ENCODE measurements around the gene GOSR1.
"Not testable (repeated sequence)": the region's sequence is repeated elsewhere in the genome, so short reads cannot be mapped to it uniquely, and the experiment has no call there.

GOSR1 gene

GRCh38 chr17:30566516-30567225 is 89.5 kb downstream of the GOSR1 start:
- POLR2A ChIA-PET; H3K9me3 ChIP-seq (ENCODE audit: control extremely low read depth in 1 of 5, control insufficient read depth in 4 of 5, insufficient read depth in 2 of 5, low read depth in 1 of 5, low read length in 4 of 5); DNase-seq; H3K4me3 ChIP-seq (ENCODE audit: control insufficient read depth in 1 of 7, extremely low read depth in 1 of 7, insufficient read depth in 4 of 7, low read depth in 2 of 7, low read length in 6 of 7); H3K27ac ChIP-seq (ENCODE audit: insufficient read depth in 1 of 2, low read depth in 1 of 2, low read length in 2 of 2, poor library complexity in 1 of 2, severe bottlenecking in 2 of 2); H3K36me3 ChIP-seq (ENCODE audit: control insufficient read depth in 4 of 4, insufficient read depth in 4 of 4, low read length in 3 of 4); H3K27me3 ChIP-seq (replicated peaks in 2 of 5; ENCODE audit: control insufficient read depth in 4 of 5, insufficient read depth in 5 of 5, low read length in 4 of 5): not testable (repeated sequence)
- WGBS (ENCODE audit: insufficient coverage), result 98% methylated on average over 7 of the region's 10 CpGs
- CTCF ChIA-PET, result interaction anchor here (0.9 kb wide), 1 partner anchor 19 kb away, joined by 3 read pairs; no protein-coding TSS in a partner anchor
- peaks cover 0 to 33% (median 19%) of the 10 kb centered on the region in 4 experiments for H3K4me1 ChIP-seq (ENCODE audit: control extremely low read depth in 1 of 4, control insufficient read depth in 4 of 4, insufficient read depth in 4 of 4, low read length in 3 of 4)

GRCh38 chr17:30567231-30568116 is 90.3 kb downstream of the GOSR1 start:
- no peak overlapping the region for H3K4me3 ChIP-seq (ENCODE audit: control insufficient read depth in 1 of 7, extremely low read depth in 1 of 7, insufficient read depth in 4 of 7, low read depth in 2 of 7, low read length in 6 of 7)
- H3K27ac ChIP-seq (ENCODE audit: insufficient read depth in 1 of 2, low read depth in 1 of 2, low read length in 2 of 2, poor library complexity in 1 of 2, severe bottlenecking in 2 of 2), result no peak overlapping the region
- no peak for DNase-seq
- H3K4me1 ChIP-seq (ENCODE audit: control extremely low read depth in 1 of 4, control insufficient read depth in 4 of 4, insufficient read depth in 4 of 4, low read length in 3 of 4), result peaks cover 0 to 33% (median 19%) of the 10 kb centered on the region in 4 experiments
- ChIA-PET POLR2A (no interaction called here), CTCF (interaction anchor here (1.2 kb wide), 1 partner anchor 231 kb away, joined by 3 read pairs; no protein-coding TSS in a partner anchor)
- H3K27me3 ChIP-seq (replicated peaks in 2 of 5; ENCODE audit: control insufficient read depth in 4 of 5, insufficient read depth in 5 of 5, low read length in 4 of 5), result no peaks in the 10 kb centered on the region
- no peaks in the 10 kb centered on the region for H3K36me3 ChIP-seq (ENCODE audit: control insufficient read depth in 4 of 4, insufficient read depth in 4 of 4, low read length in 3 of 4)
- 93% methylated on average over 15 of the region's 17 CpGs for WGBS (ENCODE audit: insufficient coverage)
- H3K9me3 ChIP-seq (ENCODE audit: control extremely low read depth in 1 of 5, control insufficient read depth in 4 of 5, insufficient read depth in 2 of 5, low read depth in 1 of 5, low read length in 4 of 5), result no peaks in the 10 kb centered on the region

GRCh38 chr17:30568117-30568430 is 90.9 kb downstream of the GOSR1 start:
- Histone ChIP-seq H3K4me3 (ENCODE audit: control insufficient read depth in 1 of 7, extremely low read depth in 1 of 7, insufficient read depth in 4 of 7, low read depth in 2 of 7, low read length in 6 of 7) (no peak overlapping the region), H3K27ac (ENCODE audit: insufficient read depth in 1 of 2, low read depth in 1 of 2, low read length in 2 of 2, poor library complexity in 1 of 2, severe bottlenecking in 2 of 2) (no peak overlapping the region), H3K36me3 (ENCODE audit: control insufficient read depth in 4 of 4, insufficient read depth in 4 of 4, low read length in 3 of 4) (no peaks in the 10 kb centered on the region), H3K9me3 (ENCODE audit: control extremely low read depth in 1 of 5, control insufficient read depth in 4 of 5, insufficient read depth in 2 of 5, low read depth in 1 of 5, low read length in 4 of 5) (no peaks in the 10 kb centered on the region), H3K27me3 (replicated peaks in 2 of 5; ENCODE audit: control insufficient read depth in 4 of 5, insufficient read depth in 5 of 5, low read length in 4 of 5) (no peaks in the 10 kb centered on the region), H3K4me1 (ENCODE audit: control extremely low read depth in 1 of 4, control insufficient read depth in 4 of 4, insufficient read depth in 4 of 4, low read length in 3 of 4) (peaks cover 0 to 31% (median 19%) of the 10 kb centered on the region in 4 experiments)
- POLR2A ChIA-PET, result no interaction called here
- WGBS (ENCODE audit: insufficient coverage), result 95% methylated on average over 8 of the region's 8 CpGs
- no peak for DNase-seq
- CTCF ChIA-PET, result interaction anchor here (1.2 kb wide), 1 partner anchor 232 kb away, joined by 3 read pairs; no protein-coding TSS in a partner anchor

- DNase-seq; H3K27ac ChIP-seq (ENCODE audit: insufficient read depth in 1 of 2, low read depth in 1 of 2, low read length in 2 of 2, poor library complexity in 1 of 2, severe bottlenecking in 2 of 2); H3K9me3 ChIP-seq (ENCODE audit: control extremely low read depth in 1 of 5, control insufficient read depth in 4 of 5, insufficient read depth in 2 of 5, low read depth in 1 of 5, low read length in 4 of 5); H3K36me3 ChIP-seq (ENCODE audit: control insufficient read depth in 4 of 4, insufficient read depth in 4 of 4, low read length in 3 of 4); POLR2A ChIA-PET; H3K4me3 ChIP-seq (ENCODE audit: control insufficient read depth in 1 of 7, extremely low read depth in 1 of 7, insufficient read depth in 4 of 7, low read depth in 2 of 7, low read length in 6 of 7); H3K27me3 ChIP-seq (replicated peaks in 2 of 5; ENCODE audit: control insufficient read depth in 4 of 5, insufficient read depth in 5 of 5, low read length in 4 of 5); CTCF ChIA-PET: not testable (repeated sequence)
- peaks cover 0 to 22% (median 14%) of the 10 kb centered on the region in 4 experiments for H3K4me1 ChIP-seq (ENCODE audit: control extremely low read depth in 1 of 4, control insufficient read depth in 4 of 4, insufficient read depth in 4 of 4, low read length in 3 of 4)
- WGBS (ENCODE audit: insufficient coverage), result 96% methylated on average over 8 of the region's 12 CpGs
Measured at GRCh38 chr17:30569531-30570175, 92.4 kb downstream of the GOSR1 start.

- H3K27ac ChIP-seq (ENCODE audit: insufficient read depth in 1 of 2, low read depth in 1 of 2, low read length in 2 of 2, poor library complexity in 1 of 2, severe bottlenecking in 2 of 2), result no peak overlapping the region
- CTCF ChIA-PET, result no interaction called here
- H3K36me3 ChIP-seq (ENCODE audit: control insufficient read depth in 4 of 4, insufficient read depth in 4 of 4, low read length in 3 of 4), result no peaks in the 10 kb centered on the region
- no peaks in the 10 kb centered on the region for H3K27me3 ChIP-seq (replicated peaks in 2 of 5; ENCODE audit: control insufficient read depth in 4 of 5, insufficient read depth in 5 of 5, low read length in 4 of 5)
- H3K9me3 ChIP-seq (ENCODE audit: control extremely low read depth in 1 of 5, control insufficient read depth in 4 of 5, insufficient read depth in 2 of 5, low read depth in 1 of 5, low read length in 4 of 5), result no peaks in the 10 kb centered on the region
- peaks cover 0 to 18% (median 13%) of the 10 kb centered on the region in 4 experiments for H3K4me1 ChIP-seq (ENCODE audit: control extremely low read depth in 1 of 4, control insufficient read depth in 4 of 4, insufficient read depth in 4 of 4, low read length in 3 of 4)
- peak in 2 of 3 donors; percentile 42 to 50 for DNase-seq
- POLR2A ChIA-PET, result no interaction called here
- no peak overlapping the region for H3K4me3 ChIP-seq (ENCODE audit: control insufficient read depth in 1 of 7, extremely low read depth in 1 of 7, insufficient read depth in 4 of 7, low read depth in 2 of 7, low read length in 6 of 7)
- no CpG with 5 or more reads among the region's 2 CpGs for WGBS (ENCODE audit: insufficient coverage)
Measured at GRCh38 chr17:30570191-30570590, 93.0 kb downstream of the GOSR1 start.

- POLR2A ChIA-PET, result no interaction called here
- Histone ChIP-seq H3K27ac (ENCODE audit: insufficient read depth in 1 of 2, low read depth in 1 of 2, low read length in 2 of 2, poor library complexity in 1 of 2, severe bottlenecking in 2 of 2) (no peak overlapping the region), H3K36me3 (ENCODE audit: control insufficient read depth in 4 of 4, insufficient read depth in 4 of 4, low read length in 3 of 4) (no peaks in the 10 kb centered on the region), H3K4me1 (ENCODE audit: control extremely low read depth in 1 of 4, control insufficient read depth in 4 of 4, insufficient read depth in 4 of 4, low read length in 3 of 4) (peaks cover 0 to 18% (median 10%) of the 10 kb centered on the region in 4 experiments), H3K9me3 (ENCODE audit: control extremely low read depth in 1 of 5, control insufficient read depth in 4 of 5, insufficient read depth in 2 of 5, low read depth in 1 of 5, low read length in 4 of 5) (no peaks in the 10 kb centered on the region), H3K4me3 (ENCODE audit: control insufficient read depth in 1 of 7, extremely low read depth in 1 of 7, insufficient read depth in 4 of 7, low read depth in 2 of 7, low read length in 6 of 7) (no peak overlapping the region), H3K27me3 (replicated peaks in 2 of 5; ENCODE audit: control insufficient read depth in 4 of 5, insufficient read depth in 5 of 5, low read length in 4 of 5) (no peaks in the 10 kb centered on the region)
- no peak for DNase-seq
- CTCF ChIA-PET, result interaction anchor here (1.2 kb wide), 1 partner anchor 14 kb away, joined by 5 read pairs; no protein-coding TSS in a partner anchor
- WGBS (ENCODE audit: insufficient coverage), result 24% methylated on average over 4 of the region's 9 CpGs
Measured at GRCh38 chr17:30570596-30571265, 93.5 kb downstream of the GOSR1 start.
